GM19240 (cell line): ENCODE measurements around the gene FBL.

ENCODE experiments used
- DNase-seq: peaks from one replicate; pipeline ENCODE4 v3.0.0; 2011; ENCODE audit warnings: low spot score; ENCODE audit not compliant: insufficient read length

FBL gene

GRCh38 chr19:39843919-39844793 is 2.0 kb downstream of the FBL start:
- no peak for DNase-seq

- DNase-seq: no peak
These were observed 3.3 kb downstream of the FBL start for GRCh38 chr19:39842693-39843435.

GRCh38 chr19:39841041-39841440 is 5.1 kb downstream of the FBL start:
- no peak for DNase-seq

- DNase-seq: no peak
These were observed 5.7 kb downstream of the FBL start for GRCh38 chr19:39840492-39840891.

- DNase-seq: no peak
These were observed 6.4 kb downstream of the FBL start for GRCh38 chr19:39839678-39840327.

GRCh38 chr19:39838569-39838968 is 7.6 kb downstream of the FBL start:
- DNase-seq: no peak

- DNase-seq: no peak
These were observed 8.2 kb downstream of the FBL start for GRCh38 chr19:39837978-39838377.

GRCh38 chr19:39834287-39834841 is 11.8 kb downstream of the FBL start:
- DNase-seq: no peak

- peak; percentile 99 for DNase-seq
These were observed 12.5 kb downstream of the FBL start, which contains the start of gene DYRK1B for GRCh38 chr19:39833464-39834286. Gene DYRK1B (minus strand): TSS chr19:39834162. CDS start chr19:39831867, 2,295 bp downstream.

GRCh38 chr19:39833160-39833463 is 13.1 kb downstream of the FBL start:
- no peak for DNase-seq

GRCh38 chr19:39832341-39833083 is 13.7 kb downstream of the FBL start:
- no peak for DNase-seq

GRCh38 chr19:39831679-39832078 is 14.5 kb downstream of the FBL start:
- no peak for DNase-seq

- DNase-seq: no peak
These were observed 15.3 kb downstream of the FBL start for GRCh38 chr19:39830847-39831246.

GRCh38 chr19:39830406-39830805 is 15.8 kb downstream of the FBL start:
- no peak for DNase-seq

GRCh38 chr19:39829702-39830275 is 16.4 kb downstream of the FBL start:
- no peak for DNase-seq

GRCh38 chr19:39828654-39829032 is 17.5 kb downstream of the FBL start:
- no peak for DNase-seq

- no peak for DNase-seq
These were observed 18.0 kb downstream of the FBL start for GRCh38 chr19:39828015-39828653.

- no peak for DNase-seq
These were observed 19.0 kb downstream of the FBL start for GRCh38 chr19:39827216-39827615.

GRCh38 chr19:39826311-39826945 is 19.8 kb downstream of the FBL start:
- DNase-seq: no peak
